HL-60 (cell line): ENCODE measurements around the gene PSMD11.

Experiments used
- DNase-seq, 2 experiments: peaks; one replicate each; pipeline ENCODE4 v3.0.0-alpha.2; 2010 to 2020; ENCODE audit warnings: low read depth in 1 of 2, low spot score in 1 of 2
- H3K27ac ChIP-seq: fragments of 250-450 bp; sonication (Bioruptor Pico); replicated peaks from 2 replicates; pipeline ENCODE4 v1.5.1; 2020; ENCODE audit warnings: mild to moderate bottlenecking, moderate library complexity
- H3K27me3 ChIP-seq: fragments of 250-450 bp; sonication (Bioruptor Pico); 2 replicates; pipeline ENCODE4 v1.5.1; 2021; ENCODE audit warnings: mild to moderate bottlenecking, moderate library complexity; ENCODE audit not compliant: insufficient read depth, poor library complexity, severe bottlenecking
- H3K4me3 ChIP-seq: replicated peaks from 2 replicates; pipeline ENCODE4 v1.5.1; 2011; ENCODE audit warnings: mild to moderate bottlenecking, control low read depth, low read length; ENCODE audit not compliant: insufficient read depth
- CTCF ChIP-seq: IDR thresholded peaks from one replicate; pipeline ENCODE4 v1.5.1; 2011; ENCODE audit warnings: low read length, control low read depth, inconsistent platforms; ENCODE audit not compliant: insufficient read depth
- GABPA ChIP-seq: IDR thresholded peaks from 2 replicates; pipeline ENCODE4 v1.6.1; 2012; ENCODE audit warnings: low read depth
- POLR2AphosphoS5 ChIP-seq: IDR thresholded peaks from 2 replicates; pipeline ENCODE4 v1.6.1; 2012; ENCODE audit warnings: low read depth
- REST ChIP-seq: IDR thresholded peaks from 2 replicates; pipeline ENCODE4 v1.6.1; 2012; ENCODE audit warnings: low read depth; ENCODE audit not compliant: insufficient replicate concordance
- SPI1 ChIP-seq: IDR thresholded peaks from 2 replicates; pipeline ENCODE4 v1.6.1; 2012; ENCODE audit warnings: low read depth, mild to moderate bottlenecking, borderline replicate concordance

PSMD11 gene

GRCh38 chr17:32460054-32460453, 15.7 kb downstream of the PSMD11 start:
- Histone ChIP-seq H3K27me3 (no peaks in the 10 kb centered on the region), H3K27ac (no peak overlapping the region), H3K4me3 (no peak overlapping the region)
- no peak for DNase-seq
- TF ChIP-seq CTCF (no peak), POLR2AphosphoS5 (no peak), SPI1 (no peak), REST (no peak), GABPA (no peak)

GRCh38 chr17:32461498-32461852, 17.2 kb downstream of the PSMD11 start:
- no peaks in the 10 kb centered on the region for H3K27me3 ChIP-seq
- no peak overlapping the region for H3K27ac ChIP-seq
- no peak overlapping the region for H3K4me3 ChIP-seq
- TF ChIP-seq POLR2AphosphoS5, result no peak
- TF ChIP-seq SPI1, result no peak
- TF ChIP-seq REST, result no peak
- no peak for TF ChIP-seq GABPA
- TF ChIP-seq CTCF, result no peak
- DNase-seq, result no peak

DNA sequence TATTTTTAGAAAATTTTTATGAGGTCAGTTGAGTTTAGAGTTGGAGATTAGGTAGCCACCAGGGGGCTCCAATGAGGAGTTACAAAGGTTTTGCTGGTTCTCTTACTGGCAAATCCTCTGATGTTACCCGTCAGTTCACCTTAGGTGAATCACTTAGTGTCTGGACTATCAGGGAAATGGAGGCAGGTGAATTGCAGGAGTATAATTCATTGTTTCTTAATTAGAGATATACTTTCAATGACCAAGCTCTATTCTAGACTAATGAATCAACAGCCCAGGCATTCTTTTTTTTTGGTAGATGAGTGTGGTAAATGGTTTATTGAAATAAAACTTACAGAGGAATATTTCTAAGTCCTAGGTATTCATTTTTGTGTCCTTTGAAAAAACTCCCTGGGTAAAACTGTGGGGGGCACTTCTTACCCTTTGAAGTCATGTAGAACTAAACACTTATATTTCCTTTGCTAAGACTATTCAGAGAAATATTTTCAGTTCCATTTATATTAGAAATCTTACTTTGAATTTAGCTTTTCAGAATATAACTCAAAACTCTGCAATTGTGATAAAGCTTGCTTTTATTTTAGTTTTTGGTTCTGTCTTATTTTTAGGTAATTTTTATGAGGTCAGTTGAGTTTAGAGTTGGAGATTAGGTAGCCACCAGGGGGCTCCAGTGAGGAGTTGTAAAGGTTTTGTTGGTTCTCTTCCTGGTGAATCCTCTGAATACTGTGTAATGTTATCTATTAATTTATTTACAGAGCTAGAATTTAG, 17.7 kb downstream of the PSMD11 start:
- peak; percentile 36 for TF ChIP-seq CTCF
- no peak for TF ChIP-seq SPI1
- DNase-seq, result peak; percentile 13 to 60
- H3K27me3 ChIP-seq, result no peaks in the 10 kb centered on the region
- H3K4me3 ChIP-seq, result no peak overlapping the region
- H3K27ac ChIP-seq, result no peak overlapping the region

- DNase-seq, result no peak
- TF ChIP-seq SPI1 (no peak), POLR2AphosphoS5 (no peak), GABPA (no peak), CTCF (no peak), REST (no peak)
- no peak overlapping the region for H3K27ac ChIP-seq
- no peak overlapping the region for H3K4me3 ChIP-seq
- no peaks in the 10 kb centered on the region for H3K27me3 ChIP-seq
These were observed 19.0 kb downstream of the PSMD11 start for GRCh38 chr17:32463304-32463703.
